ENCODE measurements around the gene MYOM1. TPM values are rescaled to one million over a fixed set of nuclear protein-coding genes. Genes with fewer than 3 reads are reported as not detected.

Gene MYOM1
- polyA plus RNA-seq: 2.4 TPM

DNA sequence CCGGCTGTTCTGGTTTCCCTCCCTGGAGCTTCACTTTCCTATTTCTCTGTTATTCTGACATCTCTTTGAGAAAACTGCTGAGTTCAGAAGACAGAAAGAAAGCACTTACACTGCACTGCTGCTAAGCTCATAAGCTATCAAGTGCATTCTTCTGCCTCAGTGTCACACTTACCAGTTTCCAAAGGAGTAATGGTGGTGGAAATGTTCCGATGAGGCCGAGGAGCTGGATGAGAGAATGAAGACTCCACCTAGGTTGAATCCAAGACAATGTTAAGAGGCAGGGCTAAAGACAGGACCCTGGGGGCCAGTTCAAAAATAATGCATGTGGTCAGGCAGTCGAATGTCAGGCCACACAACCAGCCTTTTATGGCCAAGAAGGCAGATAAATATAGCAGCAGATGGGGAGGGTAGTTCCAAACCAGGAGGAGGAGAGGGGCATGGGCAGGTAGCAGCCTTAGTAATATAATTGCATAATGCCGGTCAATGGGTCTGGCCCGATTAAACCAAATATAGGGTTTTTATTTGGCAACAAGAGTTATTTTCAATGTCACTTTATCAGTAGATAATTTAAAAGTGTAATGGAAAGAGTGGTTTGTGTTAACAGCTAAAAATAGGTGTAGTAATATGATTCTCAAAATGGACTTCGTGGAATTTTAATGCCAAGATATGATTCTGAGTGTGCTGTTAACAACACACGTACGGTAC is at the start of gene MYOM1:
TSS of gene MYOM1 (minus strand) at position 338 of the 705 bp plus-strand sequence. CDS start 4,745 bp downstream, outside the sequence.
- Mint-ChIP-seq H3K27ac (no peak within 1 kb of the TSS), H3K27me3 (no peaks in the 10 kb centered on the region), H3K36me3 (no peaks in the 10 kb centered on the region), H3K4me1 (no peaks in the 10 kb centered on the region), H3K4me3 (no peak within 1 kb of the TSS), H3K9me3 (no peaks in the 10 kb centered on the region)

DNA sequence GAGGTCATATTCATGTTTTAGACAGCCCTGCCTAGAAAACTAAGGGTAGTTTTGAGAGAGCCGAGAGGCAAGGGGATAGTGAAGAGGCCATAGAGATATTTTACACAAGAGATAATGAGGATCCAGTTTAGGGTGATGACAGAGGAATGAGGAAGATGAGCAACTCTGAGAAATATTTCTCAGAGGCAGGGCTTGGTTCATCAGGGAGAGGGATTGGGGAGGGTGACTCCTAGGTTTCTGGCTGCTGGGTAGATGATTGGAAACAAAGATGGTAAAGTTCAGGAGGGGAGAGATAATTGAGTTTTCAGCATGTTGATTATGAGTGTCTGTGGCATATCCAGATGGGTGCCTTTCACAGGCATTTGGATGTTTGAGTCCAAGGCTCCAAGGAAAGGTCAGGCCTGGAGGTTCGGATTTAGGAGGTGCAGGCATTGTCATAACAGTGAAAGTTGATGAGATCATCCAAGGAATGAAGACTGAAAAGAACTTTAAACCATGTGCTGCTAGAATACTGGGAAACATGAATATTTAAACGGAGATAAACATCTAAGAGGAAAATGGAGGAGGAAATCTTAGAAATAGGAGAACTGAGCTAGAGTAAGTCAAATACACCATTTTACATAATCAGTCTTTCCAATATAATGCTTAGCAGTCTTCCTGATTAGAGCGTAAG is 49.6 kb upstream of the MYOM1 start:
- Mint-ChIP-seq H3K4me3 (peak overlapping the region in 1 of 4 donors; percentile 68), H3K27ac (peak overlapping the region in 2 of 3 donors; percentile 26 to 73), H3K36me3 (no peaks in the 10 kb centered on the region), H3K27me3 (no peaks in the 10 kb centered on the region), H3K4me1 (peaks cover 59 to 65% (median 60%) of the 10 kb centered on the region in 3 donors), H3K9me3 (no peaks in the 10 kb centered on the region)

DNA sequence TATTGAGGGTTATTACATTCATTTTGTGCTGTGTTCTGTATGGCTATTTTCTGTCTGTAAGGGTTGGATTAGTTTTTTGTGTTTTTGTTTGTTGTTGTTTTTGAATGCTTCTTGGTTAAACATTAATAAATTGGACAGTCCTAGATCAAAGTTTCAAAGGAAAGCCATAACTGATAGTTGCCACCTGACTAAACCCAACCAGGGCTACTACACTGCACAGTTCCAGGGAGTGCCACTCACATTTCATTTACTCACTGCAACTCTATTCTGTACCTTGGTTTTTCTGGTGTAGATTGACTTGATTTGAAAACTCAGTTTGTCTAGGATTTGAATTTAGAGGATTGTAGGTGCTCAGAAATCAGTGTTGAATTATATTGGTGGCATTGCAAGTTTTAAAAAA is 48.5 kb upstream of the MYOM1 start:
- Mint-ChIP-seq H3K36me3 (no peaks in the 10 kb centered on the region), H3K27ac (peak overlapping the region in 1 of 3 donors; percentile 33), H3K9me3 (no peaks in the 10 kb centered on the region), H3K4me3 (peak overlapping the region in 2 of 4 donors; percentile 11 to 42), H3K4me1 (peaks cover 67 to 73% (median 70%) of the 10 kb centered on the region in 3 donors), H3K27me3 (no peaks in the 10 kb centered on the region)

DNA sequence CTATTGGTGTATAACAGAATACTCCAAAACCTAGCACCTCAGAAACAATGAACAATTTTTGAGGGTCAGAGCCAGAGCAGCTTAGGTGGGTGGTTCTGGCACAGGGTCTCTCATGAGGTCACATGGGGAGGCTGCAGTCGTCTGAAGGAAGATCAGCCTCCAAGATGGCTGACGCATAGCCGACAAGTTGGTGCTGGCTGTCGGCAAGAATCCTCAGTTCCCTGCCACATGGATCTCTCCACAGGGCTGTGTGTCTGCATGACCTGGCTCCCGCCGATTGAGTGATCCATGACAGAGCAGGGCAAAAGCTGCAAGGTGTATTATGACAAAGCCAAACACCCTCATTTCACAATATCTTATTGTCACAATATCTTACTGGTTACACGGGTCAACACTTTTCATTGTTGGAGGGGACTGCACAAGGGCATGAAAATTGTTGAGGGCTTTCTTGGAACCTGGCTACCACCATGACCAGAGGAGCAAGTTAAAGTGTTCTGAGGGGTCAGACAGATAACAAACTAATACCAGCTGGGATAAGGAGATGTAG is 46.4 kb upstream of the MYOM1 start:
- no peaks in the 10 kb centered on the region for H3K27me3 Mint-ChIP-seq
- H3K4me3 Mint-ChIP-seq: peak overlapping the region in 3 of 4 donors; percentile 1 to 73 (median 13)
- no peaks in the 10 kb centered on the region for H3K36me3 Mint-ChIP-seq
- H3K27ac Mint-ChIP-seq: peak overlapping the region in 2 of 3 donors; percentile 31 to 59
- no peaks in the 10 kb centered on the region for H3K9me3 Mint-ChIP-seq
- H3K4me1 Mint-ChIP-seq: peaks cover 68 to 81% (median 78%) of the 10 kb centered on the region in 3 donors

DNA sequence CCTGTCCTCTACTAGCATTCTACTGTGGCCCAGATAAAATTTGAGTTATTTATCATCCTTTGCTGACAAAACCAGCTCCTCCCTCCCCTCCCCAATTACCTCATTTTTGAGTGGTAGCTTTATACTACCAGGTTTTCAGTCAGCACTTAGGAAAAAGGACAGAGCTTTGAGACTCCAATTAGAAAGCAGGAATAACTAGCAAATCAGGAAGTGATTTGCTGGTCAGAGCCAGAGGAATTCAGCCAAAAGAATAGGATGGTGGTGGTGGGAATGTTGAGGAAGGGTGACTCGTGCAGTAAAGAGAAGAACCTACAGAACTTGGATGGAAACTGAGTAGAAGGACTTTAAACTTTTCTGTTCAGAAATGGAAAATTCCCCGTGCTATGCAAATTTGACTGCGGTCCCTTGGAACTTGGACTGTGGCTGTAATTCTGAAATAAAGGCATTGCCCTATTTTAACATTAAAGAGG is 45.8 kb upstream of the MYOM1 start:
- Mint-ChIP-seq H3K9me3 (no peaks in the 10 kb centered on the region), H3K36me3 (peaks cover 2% of the 10 kb centered on the region), H3K27ac (peak overlapping the region; percentile 31 to 59 (median 48)), H3K4me3 (peak overlapping the region in 3 of 4 donors; percentile 12 to 47 (median 13)), H3K27me3 (no peaks in the 10 kb centered on the region), H3K4me1 (peaks cover 68 to 84% (median 79%) of the 10 kb centered on the region in 3 donors)

DNA sequence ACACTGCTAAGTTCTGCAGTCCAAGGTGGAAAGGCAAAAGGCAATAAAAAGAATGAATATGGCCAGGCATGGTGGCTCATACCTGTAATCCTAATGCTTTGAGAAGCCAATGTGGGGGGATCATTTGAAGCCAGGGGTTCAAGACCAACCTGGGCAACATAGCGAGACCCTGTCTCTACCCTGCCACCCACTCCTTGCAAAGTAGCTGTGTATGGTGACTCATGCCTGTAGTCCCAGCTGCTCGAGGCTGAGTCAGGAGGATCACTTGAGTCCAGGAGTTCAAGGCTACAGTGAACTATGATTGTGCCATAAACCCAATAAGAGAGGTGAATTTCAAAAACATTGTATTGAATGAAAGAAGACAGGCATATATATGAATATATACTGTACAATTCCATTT is 44.6 kb upstream of the MYOM1 start:
- peak overlapping the region in 3 of 4 donors; percentile 49 to 94 (median 61) for H3K4me3 Mint-ChIP-seq
- peaks cover 63 to 74% (median 72%) of the 10 kb centered on the region in 3 donors for H3K4me1 Mint-ChIP-seq
- H3K36me3 Mint-ChIP-seq: peaks cover 2% of the 10 kb centered on the region
- H3K27me3 Mint-ChIP-seq: no peaks in the 10 kb centered on the region
- H3K9me3 Mint-ChIP-seq: no peaks in the 10 kb centered on the region
- peak overlapping the region in 1 of 3 donors; percentile 15 for H3K27ac Mint-ChIP-seq

DNA sequence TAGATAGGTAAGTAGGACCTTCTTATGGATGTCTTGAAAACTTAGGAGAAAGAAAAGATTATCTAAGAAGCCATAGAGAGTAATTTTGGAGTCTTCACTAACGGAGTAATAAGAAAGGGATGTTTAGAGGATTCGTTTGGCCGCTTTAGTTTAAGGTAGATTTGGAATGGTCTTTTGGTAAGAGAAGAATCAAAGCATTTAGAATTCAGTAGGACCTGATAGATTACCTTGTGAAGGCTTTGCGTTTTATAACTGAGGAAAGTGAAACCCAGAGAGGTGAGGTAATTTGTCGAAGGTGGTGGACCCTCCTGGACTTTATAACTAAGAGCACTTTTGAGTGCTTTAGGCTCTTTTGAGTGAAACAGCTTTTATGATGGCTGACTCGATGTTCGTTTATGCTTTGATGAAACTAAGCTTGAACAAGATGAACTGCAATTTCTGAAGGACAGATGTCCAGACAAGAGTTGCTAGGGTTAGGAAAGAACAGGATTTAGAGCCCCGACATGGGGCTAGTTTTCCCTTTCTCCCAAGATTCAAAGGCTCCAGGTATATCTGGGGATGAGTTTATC is 43.4 kb upstream of the MYOM1 start:
- H3K4me3 Mint-ChIP-seq: peak overlapping the region; percentile 91 to 97 (median 94)
- no peaks in the 10 kb centered on the region for H3K27me3 Mint-ChIP-seq
- H3K36me3 Mint-ChIP-seq: peaks cover 3% of the 10 kb centered on the region
- peaks cover 55 to 70% (median 66%) of the 10 kb centered on the region in 3 donors for H3K4me1 Mint-ChIP-seq
- H3K27ac Mint-ChIP-seq: peak overlapping the region; percentile 96 to 100 (median 98)
- no peaks in the 10 kb centered on the region for H3K9me3 Mint-ChIP-seq

DNA sequence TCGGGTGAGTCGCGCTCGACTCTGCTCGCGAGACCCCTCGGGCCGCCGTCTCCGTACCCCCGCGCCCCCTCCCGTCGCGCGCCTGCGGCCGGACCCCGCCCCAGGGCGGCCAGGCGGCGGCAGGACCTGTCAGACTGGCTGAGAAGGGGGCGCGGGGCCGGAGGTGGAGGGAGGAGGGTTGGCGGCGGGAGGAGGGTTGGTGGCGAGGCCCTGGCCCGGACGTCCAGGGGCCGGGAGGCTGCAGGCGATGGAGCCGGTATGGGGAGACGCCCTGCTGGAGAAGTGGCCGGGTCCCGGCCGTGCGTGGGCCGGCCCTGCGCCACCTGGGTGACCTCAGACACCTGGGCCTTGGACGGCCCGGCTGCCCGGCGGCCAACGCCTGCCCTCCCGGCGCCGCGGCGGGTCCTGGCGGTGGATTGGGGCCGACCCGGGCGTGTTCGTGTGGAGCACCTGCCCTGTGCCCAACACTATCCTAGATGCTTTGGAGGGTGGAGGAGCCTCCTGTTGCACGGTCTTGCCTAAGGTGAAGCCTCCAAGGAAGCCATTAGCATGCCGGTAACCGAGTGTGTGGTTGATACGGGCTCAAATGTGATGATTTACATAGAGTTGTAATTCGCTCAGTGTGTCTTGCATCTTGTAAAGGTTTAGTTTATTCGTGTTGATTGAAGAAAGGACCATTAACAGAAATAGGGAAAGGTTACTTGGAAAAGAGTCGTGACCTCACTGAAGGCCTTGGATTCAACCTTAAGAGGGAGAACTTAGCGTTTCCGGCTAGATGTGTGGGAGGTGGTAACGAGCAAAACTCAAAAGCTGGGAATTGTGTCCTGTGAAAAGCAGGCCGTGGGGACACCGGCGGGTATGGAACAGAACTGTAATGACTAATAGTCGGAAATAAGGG is 42.7 kb upstream of the MYOM1 start:
- Mint-ChIP-seq H3K27ac (peak overlapping the region; percentile 98 to 100 (median 100)), H3K4me1 (peaks cover 56 to 73% (median 67%) of the 10 kb centered on the region in 3 donors), H3K27me3 (no peaks in the 10 kb centered on the region), H3K9me3 (no peaks in the 10 kb centered on the region), H3K4me3 (peak overlapping the region; percentile 97 to 99 (median 98)), H3K36me3 (peaks cover 6% of the 10 kb centered on the region)

DNA sequence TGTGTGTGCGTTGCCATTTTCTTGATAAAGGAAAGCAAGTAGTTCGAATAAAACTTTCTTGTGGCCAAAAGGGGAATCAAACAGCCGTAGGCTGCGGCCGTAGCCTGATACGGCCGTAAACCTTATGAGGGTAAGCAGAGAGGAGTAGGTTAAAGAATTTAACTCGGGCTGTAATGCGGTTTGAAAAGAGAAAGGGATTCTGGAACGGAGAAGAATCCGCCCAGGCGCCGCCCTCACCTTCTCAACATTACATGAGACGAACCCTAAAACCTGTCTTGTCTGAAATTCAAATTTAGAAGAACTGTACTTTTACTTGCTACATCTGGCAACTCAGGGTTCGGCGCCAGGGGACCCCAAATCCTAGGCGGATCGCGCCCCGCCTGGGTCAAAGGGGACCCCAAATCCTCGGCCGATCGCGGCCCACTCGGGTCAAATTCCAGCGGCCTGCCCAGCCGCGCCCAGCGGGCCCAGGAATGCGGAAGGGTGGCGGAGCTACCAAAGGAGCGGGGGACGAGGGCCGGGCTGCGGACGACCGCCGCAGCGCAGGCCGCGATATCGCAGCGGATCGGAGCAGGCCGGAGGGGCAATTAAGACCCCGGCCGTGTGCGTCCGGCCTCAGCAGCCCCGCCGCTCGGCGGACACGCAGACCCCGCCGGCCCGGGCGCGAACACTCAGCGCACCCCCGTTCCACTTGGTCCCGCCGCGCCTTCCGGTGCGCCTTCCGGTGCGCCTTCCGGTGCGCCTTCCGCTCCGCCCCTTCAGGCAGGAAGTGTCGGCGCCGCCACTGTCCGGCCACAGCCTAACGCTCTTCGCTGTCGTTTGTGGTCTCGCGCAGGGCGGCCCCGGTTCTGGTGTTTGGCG is 41.8 kb upstream of the MYOM1 start, which contains the start of gene MYL12B:
TSS of gene MYL12B (plus strand) at position 761 of the 861 bp plus-strand sequence. CDS start 10,766 bp downstream, outside the sequence.
- peaks cover 57 to 73% (median 66%) of the 10 kb centered on the region in 3 donors for H3K4me1 Mint-ChIP-seq
- no peaks in the 10 kb centered on the region for H3K9me3 Mint-ChIP-seq
- H3K4me3 Mint-ChIP-seq: peak within 1 kb of the TSS; percentile 97 to 99 (median 98)
- peaks cover 11% of the 10 kb centered on the region for H3K36me3 Mint-ChIP-seq
- H3K27ac Mint-ChIP-seq: peak within 1 kb of the TSS; percentile 98 to 100 (median 100)
- H3K27me3 Mint-ChIP-seq: no peaks in the 10 kb centered on the region

DNA sequence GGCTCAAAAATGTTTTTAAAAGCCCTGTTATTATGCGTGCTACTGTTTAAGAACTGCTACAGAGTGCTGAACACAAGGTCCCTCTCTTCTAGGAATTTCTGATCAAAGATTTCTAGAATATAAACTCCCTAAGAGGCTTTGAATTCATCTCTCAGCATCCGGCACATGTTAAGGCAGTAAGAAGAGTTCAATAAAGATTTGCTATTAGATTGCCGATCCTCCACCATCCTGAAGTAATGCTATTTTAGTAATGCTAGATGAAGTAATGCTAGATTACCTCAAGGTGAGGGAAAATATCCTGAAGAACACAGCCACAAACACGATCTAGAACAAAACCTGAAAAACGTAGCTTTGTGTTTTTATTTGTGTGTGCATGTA is 41.2 kb upstream of the MYOM1 start:
- Mint-ChIP-seq H3K27ac (peak overlapping the region; percentile 98 to 100 (median 100)), H3K9me3 (no peaks in the 10 kb centered on the region), H3K27me3 (no peaks in the 10 kb centered on the region), H3K4me3 (peak overlapping the region; percentile 97 to 99 (median 98)), H3K36me3 (peaks cover 11% of the 10 kb centered on the region), H3K4me1 (peaks cover 55 to 70% (median 66%) of the 10 kb centered on the region in 3 donors)

DNA sequence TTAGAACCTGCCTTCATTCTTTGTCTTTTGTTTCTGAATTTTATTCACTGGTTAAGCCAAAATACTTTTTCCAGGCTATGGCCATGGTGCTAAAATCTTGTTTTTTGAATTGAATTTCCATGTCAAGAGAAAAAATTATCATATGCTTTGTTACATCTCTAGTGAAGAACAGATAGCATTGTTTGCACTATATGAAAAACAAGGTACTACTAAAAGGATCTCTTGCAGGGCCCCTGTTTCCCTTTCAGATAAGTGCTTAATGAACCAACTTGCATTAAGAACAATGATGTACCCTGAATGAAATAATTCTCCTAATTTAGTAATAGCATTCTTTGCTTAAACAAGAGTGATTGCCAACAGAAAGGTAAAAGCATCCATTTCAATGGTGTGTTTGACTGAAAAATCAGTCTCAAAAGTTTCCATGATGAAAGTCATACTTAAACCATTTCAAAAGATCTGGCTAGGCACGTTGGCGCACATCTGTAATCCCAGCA is 37.9 kb upstream of the MYOM1 start:
- H3K9me3 Mint-ChIP-seq: no peaks in the 10 kb centered on the region
- H3K27ac Mint-ChIP-seq: peak overlapping the region; percentile 13 to 98 (median 90)
- peaks cover 18% of the 10 kb centered on the region for H3K36me3 Mint-ChIP-seq
- H3K4me3 Mint-ChIP-seq: peak overlapping the region in 3 of 4 donors; percentile 58 to 65 (median 59)
- no peaks in the 10 kb centered on the region for H3K27me3 Mint-ChIP-seq
- H3K4me1 Mint-ChIP-seq: peaks cover 48 to 65% (median 62%) of the 10 kb centered on the region in 3 donors

DNA sequence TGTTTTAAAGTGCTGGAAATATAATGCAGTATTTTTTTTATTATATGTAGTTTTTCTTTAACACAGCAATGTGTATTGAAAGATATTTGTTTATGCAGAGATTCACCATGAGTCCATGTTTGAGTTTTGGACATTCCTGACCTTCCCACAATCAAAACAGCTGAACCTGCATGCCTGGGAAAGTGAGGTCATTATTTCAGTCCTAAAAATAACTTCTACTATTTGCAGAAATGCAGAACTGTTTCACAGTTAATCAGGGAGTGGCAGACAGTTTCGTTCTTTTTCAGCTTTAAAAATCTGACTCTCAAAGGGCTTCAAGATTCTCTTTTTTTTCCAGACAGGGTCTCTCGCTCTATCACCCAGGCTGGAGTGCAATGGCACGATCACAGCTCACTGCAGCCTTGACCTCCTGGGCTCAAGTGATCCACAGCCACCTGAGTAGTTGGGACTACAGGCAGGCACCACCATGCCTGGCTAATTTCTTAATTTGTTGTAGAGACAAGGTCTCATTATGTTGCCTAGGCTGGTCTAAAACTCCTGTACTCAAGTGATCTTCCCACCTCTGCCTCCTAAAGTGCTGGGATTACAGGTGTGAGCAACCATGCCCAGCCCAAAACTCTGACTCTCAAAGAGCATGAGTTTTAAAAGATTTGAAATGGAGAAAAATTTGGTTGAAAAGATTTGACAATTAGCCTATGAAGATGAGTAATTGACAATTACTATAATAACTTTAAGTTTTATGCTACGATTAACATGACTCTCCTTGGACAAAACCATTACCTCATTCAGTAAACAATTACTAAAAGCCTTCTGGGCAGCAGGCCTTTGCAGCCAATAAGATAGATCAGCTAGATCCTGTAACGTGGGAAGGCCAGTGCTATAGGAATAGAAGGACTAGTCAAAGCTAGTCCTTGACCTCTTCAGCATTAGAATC is 37.2 kb upstream of the MYOM1 start:
- no peaks in the 10 kb centered on the region for H3K9me3 Mint-ChIP-seq
- H3K27ac Mint-ChIP-seq: peak overlapping the region; percentile 62 to 98 (median 78)
- no peaks in the 10 kb centered on the region for H3K27me3 Mint-ChIP-seq
- peaks cover 18% of the 10 kb centered on the region for H3K36me3 Mint-ChIP-seq
- peak overlapping the region in 3 of 4 donors; percentile 59 to 81 (median 65) for H3K4me3 Mint-ChIP-seq
- H3K4me1 Mint-ChIP-seq: peaks cover 52 to 70% (median 65%) of the 10 kb centered on the region in 3 donors

All from IgD-negative memory B cell (primary cell).